ENCODE results near the gene CAMKMT. TPM values are rescaled to one million over a fixed set of nuclear protein-coding genes. Genes with fewer than 3 reads are reported as not detected.

CAMKMT gene
- total and polyA plus RNA-seq, 10 donors, result 4.1 to 26.1 (median 11.0) TPM

- intact Hi-C loops (cut with DNase I; ENCODE audit: low total_unique reads), result no loop called here
- TF ChIP-seq CTCF (IDR thresholded peaks at IDR 0.05 in 8 of 11, conservative IDR thresholded peaks at IDR 0.05 in 3 of 11) (no peak), POLR2AphosphoS5 (IDR thresholded peaks at IDR 0.05) (no peak), POLR2A (IDR thresholded peaks at IDR 0.05) (no peak)
- Histone ChIP-seq H3K27me3 (replicated peaks in 1 of 7) (no peaks in the 10 kb centered on the region), H3K9me3 (no peaks in the 10 kb centered on the region), H3K27ac (no peak overlapping the region), H3K4me3 (no peak overlapping the region), H3K36me3 (no peaks in the 10 kb centered on the region), H3K4me1 (no peaks in the 10 kb centered on the region)
- no peak for DNase-seq
- WGBS, 5 donors, result 0 to 96% (median 5%) methylated on average over 1 of the region's 1 CpG
These were observed 243.8 kb downstream of the CAMKMT start for GRCh38 chr2:44605511-44605910.

DNA sequence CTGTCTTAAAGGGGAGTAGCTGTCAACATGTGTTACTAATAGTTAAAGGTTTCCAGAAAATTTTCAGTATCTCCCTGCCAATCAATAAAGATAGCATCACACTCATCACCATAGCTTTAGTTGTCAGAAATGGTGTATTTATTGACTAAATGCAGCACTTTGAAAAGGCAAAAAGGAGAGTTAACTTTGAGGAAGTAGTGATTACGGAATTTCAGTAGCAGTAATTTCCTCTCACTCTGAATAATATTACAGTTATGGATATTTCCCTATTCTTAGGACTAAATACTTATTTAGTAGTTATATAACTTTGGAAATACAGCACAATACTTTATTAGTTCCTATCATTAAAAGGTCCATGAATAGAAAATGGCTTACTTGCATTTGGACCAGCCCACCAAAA is 250.5 kb downstream of the CAMKMT start:
- no peak for DNase-seq
- H3K4me3 ChIP-seq, result no peak overlapping the region
- TF ChIP-seq POLR2AphosphoS5 (IDR thresholded peaks at IDR 0.05) (no peak), POLR2A (IDR thresholded peaks at IDR 0.05) (no peak), CTCF (IDR thresholded peaks at IDR 0.05 in 8 of 11, conservative IDR thresholded peaks at IDR 0.05 in 3 of 11) (no peak)
- WGBS, 5 donors, result 33 to 64% (median 53%) methylated on average over 1 of the region's 1 CpG
- H3K27ac ChIP-seq, result no peak overlapping the region
- H3K36me3 ChIP-seq, result no peaks in the 10 kb centered on the region
- intact Hi-C loops (cut with DNase I; ENCODE audit: low total_unique reads), result no loop called here
- peaks cover 0 to 7% (median 0%) of the 10 kb centered on the region in 8 donors for H3K9me3 ChIP-seq
- peaks cover 0 to 26% (median 0%) of the 10 kb centered on the region in 6 donors for H3K4me1 ChIP-seq
- no peaks in the 10 kb centered on the region for H3K27me3 ChIP-seq (replicated peaks in 1 of 7)

- Histone ChIP-seq H3K27me3 (replicated peaks in 1 of 7) (no peaks in the 10 kb centered on the region), H3K4me3 (no peak overlapping the region), H3K36me3 (no peaks in the 10 kb centered on the region), H3K9me3 (peaks cover 0 to 7% (median 0%) of the 10 kb centered on the region in 8 donors), H3K27ac (no peak overlapping the region), H3K4me1 (peaks cover 0 to 30% (median 0%) of the 10 kb centered on the region in 6 donors)
- WGBS, 5 donors, result 89 to 99% (median 95%) methylated on average over 2 of the region's 2 CpGs
- intact Hi-C loops (cut with DNase I; ENCODE audit: low total_unique reads), result no loop called here
- DNase-seq, result no peak
- TF ChIP-seq CTCF (IDR thresholded peaks at IDR 0.05 in 8 of 11, conservative IDR thresholded peaks at IDR 0.05 in 3 of 11) (no peak), POLR2A (IDR thresholded peaks at IDR 0.05) (no peak), POLR2AphosphoS5 (IDR thresholded peaks at IDR 0.05) (no peak)
These were observed 253.2 kb downstream of the CAMKMT start for GRCh38 chr2:44614940-44615339.

DNA sequence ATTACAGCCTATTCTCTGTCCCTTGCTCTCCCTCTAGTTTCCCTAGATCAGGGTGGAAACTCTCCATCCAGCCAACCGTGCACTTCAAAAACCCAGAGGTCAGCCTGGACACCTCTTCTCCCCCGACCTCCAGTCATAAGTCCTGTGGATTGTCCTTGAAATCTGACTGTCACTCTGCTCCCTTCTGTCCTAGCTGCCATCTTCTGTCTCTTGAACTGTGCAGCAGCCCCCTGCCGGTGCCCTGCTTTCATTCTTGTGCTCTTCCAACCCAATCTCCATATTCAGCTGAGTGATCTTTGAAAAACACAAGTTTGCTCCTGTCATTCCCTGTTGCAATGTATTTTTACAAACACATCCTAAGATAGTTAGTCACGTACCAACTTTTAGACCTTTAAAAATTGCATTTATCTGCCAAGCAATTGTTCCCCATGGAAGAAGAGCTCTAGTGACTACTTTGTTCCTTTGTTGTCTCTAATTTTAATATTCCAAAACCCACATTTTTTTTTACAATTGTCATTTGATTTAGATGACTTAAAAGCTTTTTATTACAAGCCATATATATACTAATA is 254.3 kb downstream of the CAMKMT start:
- WGBS, 5 donors, result 82 to 90% (median 84%) methylated on average over 4 of the region's 4 CpGs
- Histone ChIP-seq H3K4me1 (peaks cover 0 to 30% (median 0%) of the 10 kb centered on the region in 6 donors), H3K9me3 (peaks cover 0 to 7% (median 0%) of the 10 kb centered on the region in 8 donors), H3K4me3 (no peak overlapping the region), H3K36me3 (no peaks in the 10 kb centered on the region), H3K27ac (no peak overlapping the region), H3K27me3 (replicated peaks in 1 of 7) (no peaks in the 10 kb centered on the region)
- TF ChIP-seq POLR2AphosphoS5 (IDR thresholded peaks at IDR 0.05) (no peak), POLR2A (IDR thresholded peaks at IDR 0.05) (no peak), CTCF (IDR thresholded peaks at IDR 0.05 in 8 of 11, conservative IDR thresholded peaks at IDR 0.05 in 3 of 11) (no peak)
- DNase-seq, result no peak
- intact Hi-C loops (cut with DNase I; ENCODE audit: low total_unique reads), result no loop called here

All from spleen (tissue), 11 donors.